D721Med (cell line): ENCODE results near the gene RRP1.

Source experiments
- DNase-seq: peaks from one replicate; pipeline ENCODE4 v3.0.0; 2011; ENCODE audit warnings: low spot score; ENCODE audit not compliant: insufficient read length
- FAIRE-seq: peaks from 2 replicates; lab custom pipeline; 2011; peaks lifted over from hg19 to GRCh38; lab: Jason Lieb, UNC
- CTCF ChIP-seq: IDR thresholded peaks from 2 replicates; pipeline ENCODE4 v1.5.1; 2012; ENCODE audit warnings: mild to moderate bottlenecking, control low read depth; ENCODE audit not compliant: insufficient read depth; ENCODE audit errors: missing control alignments

Gene RRP1

GRCh38 chr21:43797415-43797814, 8.0 kb downstream of the RRP1 start:
- TF ChIP-seq CTCF, result no peak
- FAIRE-seq (no peak), DNase-seq (no peak)

GRCh38 chr21:43797925-43798715, 8.7 kb downstream of the RRP1 start:
- no peak for FAIRE-seq
- no peak for TF ChIP-seq CTCF
- no peak for DNase-seq

GRCh38 chr21:43799301-43799840, 10.0 kb downstream of the RRP1 start:
- FAIRE-seq, result no peak
- no peak for DNase-seq
- no peak for TF ChIP-seq CTCF

- no peak for TF ChIP-seq CTCF
- DNase-seq, result no peak
- no peak for FAIRE-seq
Measured at GRCh38 chr21:43800124-43800523, 10.7 kb downstream of the RRP1 start.

- no peak for FAIRE-seq
- no peak for TF ChIP-seq CTCF
- no peak for DNase-seq
Measured at GRCh38 chr21:43800566-43800965, 11.2 kb downstream of the RRP1 start.

GRCh38 chr21:43801006-43801783, 11.8 kb downstream of the RRP1 start:
- TF ChIP-seq CTCF, result no peak
- no peak for FAIRE-seq
- DNase-seq, result no peak
